GM23338 (cell line): ENCODE results near the gene PGAM4. TPM values are rescaled to one million over a fixed set of nuclear protein-coding genes. Genes with fewer than 3 reads are reported as not detected.

Experiments
- ATAC-seq: fragments of 200-7000 bp; cut with Tn5 transposase; 3 replicates; pipeline ENCODE4 v1.9.1; 2020
- DNase-seq: peaks from one replicate; pipeline ENCODE4 v3.0.0-alpha.2; 2015; ENCODE audit warnings: low spot score
- H2AFZ ChIP-seq: fragments of 200-600 bp; sonication (generic); 2 replicates; pipeline ENCODE4 v1.8.0; 2016; ENCODE audit warnings: antibody characterized with exemption, mild to moderate bottlenecking, moderate library complexity
- H3F3A ChIP-seq: fragments of 200-600 bp; sonication (generic); replicated peaks from 2 replicates; pipeline ENCODE4 v1.8.0; 2017; ENCODE audit warnings: antibody characterized with exemption, mixed run types, low read depth
- H3K27ac ChIP-seq: fragments of 200-600 bp; sonication (generic); 2 replicates; pipeline ENCODE4 v1.6.1; 2016; ENCODE audit warnings: low read depth
- H3K27me3 ChIP-seq: fragments of 200-600 bp; sonication (generic); 2 replicates; pipeline ENCODE4 v1.8.0; 2016; ENCODE audit warnings: mild to moderate bottlenecking, mixed run types, moderate library complexity; ENCODE audit not compliant: insufficient read depth
- H3K36me3 ChIP-seq: fragments of 200-600 bp; sonication (generic); 2 replicates; pipeline ENCODE4 v1.8.0; 2016; ENCODE audit warnings: mild to moderate bottlenecking; ENCODE audit not compliant: insufficient read depth
- H3K4me1 ChIP-seq: fragments of 200-600 bp; sonication (generic); 2 replicates; pipeline ENCODE4 v1.8.0; 2016; ENCODE audit warnings: mild to moderate bottlenecking, moderate library complexity; ENCODE audit not compliant: insufficient read depth
- H3K4me2 ChIP-seq: fragments of 200-600 bp; sonication (generic); 2 replicates; pipeline ENCODE4 v1.7.1; 2017; ENCODE audit warnings: mixed run types
- H3K4me3 ChIP-seq: fragments of 200-600 bp; sonication (generic); 2 replicates; pipeline ENCODE4 v1.6.1; 2016; ENCODE audit warnings: mixed run types
- H3K79me2 ChIP-seq: fragments of 200-600 bp; sonication (generic); replicated peaks from 2 replicates; pipeline ENCODE4 v1.8.0; 2017; ENCODE audit warnings: mild to moderate bottlenecking; ENCODE audit not compliant: insufficient read depth
- H3K9me2 ChIP-seq: fragments of 200-600 bp; sonication (generic); 2 replicates; pipeline ENCODE4 v1.8.0; 2017; ENCODE audit not compliant: insufficient read depth
- H4K20me1 ChIP-seq: fragments of 200-600 bp; sonication (generic); replicated peaks from 2 replicates; pipeline ENCODE4 v1.8.0; 2017; ENCODE audit warnings: mild to moderate bottlenecking; ENCODE audit not compliant: insufficient read depth
- H3K27ac Mint-ChIP-seq: 2 replicates; pipeline ENCODE4 v1.8.0; 2020; ENCODE audit warnings: inconsistent platforms, mild to moderate bottlenecking, moderate library complexity, mixed read lengths
- H3K27me3 Mint-ChIP-seq: 3 replicates; pipeline ENCODE4 v1.8.0; 2022; ENCODE audit warnings: low read depth, mild to moderate bottlenecking, moderate library complexity, mixed read lengths, inconsistent platforms; ENCODE audit not compliant: insufficient read depth, poor library complexity
- H3K36me3 Mint-ChIP-seq: 3 replicates; pipeline ENCODE4 v1.8.0; 2021; ENCODE audit warnings: low read depth, mild to moderate bottlenecking, inconsistent platforms, moderate library complexity, mixed read lengths
- H3K4me1 Mint-ChIP-seq: 3 replicates; pipeline ENCODE4 v1.8.0; 2020; ENCODE audit warnings: mild to moderate bottlenecking, inconsistent platforms, mixed read lengths
- H3K4me3 Mint-ChIP-seq: 3 replicates; pipeline ENCODE4 v1.8.0; 2021; ENCODE audit warnings: moderate library complexity, mild to moderate bottlenecking, inconsistent platforms, mixed read lengths
- H3K9me3 Mint-ChIP-seq: 3 replicates; pipeline ENCODE4 v1.8.0; 2020; ENCODE audit warnings: moderate library complexity, mild to moderate bottlenecking, inconsistent platforms, mixed read lengths
- CREB1 ChIP-seq: fragments of 250-450 bp; sonication (Bioruptor Pico); IDR thresholded peaks from 2 replicates; pipeline ENCODE4 v1.5.0; 2020; ENCODE audit warnings: low read depth, mild to moderate bottlenecking, moderate library complexity
- JUNB ChIP-seq: IDR thresholded peaks from one replicate; pipeline ENCODE4 v1.6.1; 2016; ENCODE audit warnings: antibody characterized with exemption; ENCODE audit not compliant: unreplicated experiment
- POLR2AphosphoS5 ChIP-seq: IDR thresholded peaks from 2 replicates; pipeline ENCODE4 v1.6.1; 2016; ENCODE audit warnings: antibody characterized with exemption, low read depth
- STAT1 ChIP-seq: IDR thresholded peaks from one replicate; pipeline ENCODE4 v1.6.1; 2016; ENCODE audit warnings: antibody characterized with exemption; ENCODE audit not compliant: unreplicated experiment
- ZNF114 ChIP-seq: fragments of 250-450 bp; sonication (Bioruptor Pico); IDR thresholded peaks from 2 replicates; pipeline ENCODE4 v1.5.0; 2020; ENCODE audit warnings: mild to moderate bottlenecking, moderate library complexity
- ZNF331 ChIP-seq: fragments of 250-450 bp; sonication (Bioruptor Pico); IDR thresholded peaks from 2 replicates; pipeline ENCODE4 v1.5.0; 2020; ENCODE audit warnings: low read depth, mild to moderate bottlenecking, moderate library complexity
- polyA plus RNA-seq: library from polyadenylated mRNA; unstranded; fragments of >200 nt; fragmentation: Nextera tagmentation; extraction: Ambion mirVana; gene quantifications from 2 replicates; pipeline ENCODE4 v1.2.1, GENCODE V29; 2016
- total RNA-seq: library from RNA; depleted of rRNA; stranded (reverse); fragments of >200 nt; shearing (Covaris generic); gene quantifications from 2 replicates; pipeline ENCODE4 v1.2.3, GENCODE V29; 2014
- TF ChIP-seq, protein P1 (sequence below): fragments of 250-450 bp; sonication (Bioruptor Pico); IDR thresholded peaks from 2 replicates; pipeline ENCODE4 v1.5.0; 2020; ENCODE audit warnings: mild to moderate bottlenecking, moderate library complexity

The PGAM4 gene
- total and polyA plus RNA-seq, 2 experiments from 2014 or later: 0.52 TPM; not detected in 1

DNA sequence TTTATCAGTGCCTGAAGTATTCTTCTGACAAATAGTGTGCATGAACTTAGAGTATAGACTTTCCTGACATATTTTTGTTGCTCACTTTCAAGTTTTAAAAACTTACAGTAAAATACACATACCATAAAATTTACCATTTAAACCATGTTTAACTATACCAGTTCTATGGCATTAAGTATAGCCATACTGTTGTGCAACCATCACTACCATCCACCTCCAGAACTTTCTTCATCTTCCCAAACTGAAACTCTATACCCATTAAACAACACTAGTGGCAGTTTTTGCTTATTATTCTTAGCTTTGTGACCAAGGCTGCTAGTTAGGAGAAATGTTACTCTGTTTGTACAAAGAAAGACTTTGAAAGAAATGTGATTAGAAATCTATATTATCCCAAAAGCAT lies 33.1 kb downstream of the PGAM4 start (continued):
- TF ChIP-seq, protein P1, sequence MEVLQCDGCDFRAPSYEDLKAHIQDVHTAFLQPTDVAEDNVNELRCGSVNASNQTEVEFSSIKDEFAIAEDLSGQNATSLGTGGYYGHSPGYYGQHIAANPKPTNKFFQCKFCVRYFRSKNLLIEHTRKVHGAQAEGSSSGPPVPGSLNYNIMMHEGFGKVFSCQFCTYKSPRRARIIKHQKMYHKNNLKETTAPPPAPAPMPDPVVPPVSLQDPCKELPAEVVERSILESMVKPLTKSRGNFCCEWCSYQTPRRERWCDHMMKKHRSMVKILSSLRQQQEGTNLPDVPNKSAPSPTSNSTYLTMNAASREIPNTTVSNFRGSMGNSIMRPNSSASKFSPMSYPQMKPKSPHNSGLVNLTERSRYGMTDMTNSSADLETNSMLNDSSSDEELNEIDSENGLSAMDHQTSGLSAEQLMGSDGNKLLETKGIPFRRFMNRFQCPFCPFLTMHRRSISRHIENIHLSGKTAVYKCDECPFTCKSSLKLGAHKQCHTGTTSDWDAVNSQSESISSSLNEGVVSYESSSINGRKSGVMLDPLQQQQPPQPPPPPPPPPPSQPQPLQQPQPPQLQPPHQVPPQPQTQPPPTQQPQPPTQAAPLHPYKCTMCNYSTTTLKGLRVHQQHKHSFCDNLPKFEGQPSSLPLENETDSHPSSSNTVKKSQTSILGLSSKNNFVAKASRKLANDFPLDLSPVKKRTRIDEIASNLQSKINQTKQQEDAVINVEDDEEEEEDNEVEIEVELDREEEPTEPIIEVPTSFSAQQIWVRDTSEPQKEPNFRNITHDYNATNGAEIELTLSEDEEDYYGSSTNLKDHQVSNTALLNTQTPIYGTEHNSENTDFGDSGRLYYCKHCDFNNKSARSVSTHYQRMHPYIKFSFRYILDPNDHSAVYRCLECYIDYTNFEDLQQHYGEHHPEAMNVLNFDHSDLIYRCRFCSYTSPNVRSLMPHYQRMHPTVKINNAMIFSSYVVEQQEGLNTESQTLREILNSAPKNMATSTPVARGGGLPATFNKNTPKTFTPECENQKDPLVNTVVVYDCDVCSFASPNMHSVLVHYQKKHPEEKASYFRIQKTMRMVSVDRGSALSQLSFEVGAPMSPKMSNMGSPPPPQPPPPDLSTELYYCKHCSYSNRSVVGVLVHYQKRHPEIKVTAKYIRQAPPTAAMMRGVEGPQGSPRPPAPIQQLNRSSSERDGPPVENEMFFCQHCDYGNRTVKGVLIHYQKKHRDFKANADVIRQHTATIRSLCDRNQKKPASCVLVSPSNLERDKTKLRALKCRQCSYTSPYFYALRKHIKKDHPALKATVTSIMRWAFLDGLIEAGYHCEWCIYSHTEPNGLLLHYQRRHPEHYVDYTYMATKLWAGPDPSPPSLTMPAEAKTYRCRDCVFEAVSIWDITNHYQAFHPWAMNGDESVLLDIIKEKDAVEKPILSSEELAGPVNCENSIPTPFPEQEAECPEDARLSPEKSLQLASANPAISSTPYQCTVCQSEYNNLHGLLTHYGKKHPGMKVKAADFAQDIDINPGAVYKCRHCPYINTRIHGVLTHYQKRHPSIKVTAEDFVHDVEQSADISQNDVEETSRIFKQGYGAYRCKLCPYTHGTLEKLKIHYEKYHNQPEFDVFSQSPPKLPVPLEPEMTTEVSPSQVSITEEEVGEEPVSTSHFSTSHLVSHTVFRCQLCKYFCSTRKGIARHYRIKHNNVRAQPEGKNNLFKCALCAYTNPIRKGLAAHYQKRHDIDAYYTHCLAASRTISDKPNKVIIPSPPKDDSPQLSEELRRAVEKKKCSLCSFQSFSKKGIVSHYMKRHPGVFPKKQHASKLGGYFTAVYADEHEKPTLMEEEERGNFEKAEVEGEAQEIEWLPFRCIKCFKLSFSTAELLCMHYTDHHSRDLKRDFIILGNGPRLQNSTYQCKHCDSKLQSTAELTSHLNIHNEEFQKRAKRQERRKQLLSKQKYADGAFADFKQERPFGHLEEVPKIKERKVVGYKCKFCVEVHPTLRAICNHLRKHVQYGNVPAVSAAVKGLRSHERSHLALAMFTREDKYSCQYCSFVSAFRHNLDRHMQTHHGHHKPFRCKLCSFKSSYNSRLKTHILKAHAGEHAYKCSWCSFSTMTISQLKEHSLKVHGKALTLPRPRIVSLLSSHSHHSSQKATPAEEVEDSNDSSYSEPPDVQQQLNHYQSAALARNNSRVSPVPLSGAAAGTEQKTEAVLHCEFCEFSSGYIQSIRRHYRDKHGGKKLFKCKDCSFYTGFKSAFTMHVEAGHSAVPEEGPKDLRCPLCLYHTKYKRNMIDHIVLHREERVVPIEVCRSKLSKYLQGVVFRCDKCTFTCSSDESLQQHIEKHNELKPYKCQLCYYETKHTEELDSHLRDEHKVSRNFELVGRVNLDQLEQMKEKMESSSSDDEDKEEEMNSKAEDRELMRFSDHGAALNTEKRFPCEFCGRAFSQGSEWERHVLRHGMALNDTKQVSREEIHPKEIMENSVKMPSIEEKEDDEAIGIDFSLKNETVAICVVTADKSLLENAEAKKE (CRISPR knock-in tag): no peak

DNA sequence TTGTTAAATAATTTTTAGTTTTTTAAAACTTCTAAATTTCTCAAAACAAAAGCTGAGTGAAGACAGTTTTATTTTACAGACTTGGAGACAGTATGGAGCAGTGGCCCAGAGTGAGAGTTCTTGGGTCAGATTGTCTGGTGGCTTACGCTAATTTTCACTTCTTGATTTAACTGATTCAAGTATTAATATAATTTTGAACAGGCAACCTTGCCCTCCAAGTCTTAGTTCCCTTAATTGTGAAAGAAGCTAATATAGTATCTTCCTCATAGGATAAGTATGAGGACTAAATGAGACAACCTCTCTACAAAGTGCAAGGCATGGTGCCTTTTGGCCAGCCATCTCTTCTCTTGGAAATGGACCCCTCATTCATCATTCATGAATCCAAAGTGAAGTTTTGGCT lies 33.6 kb downstream of the PGAM4 start:
- peaks cover 4% of the 10 kb centered on the region; the same call in 2 of the 3 replicates for H3K9me3 Mint-ChIP-seq
- no peak for TF ChIP-seq CREB1 (CRISPR knock-in tag)
- TF ChIP-seq STAT1: no peak
- TF ChIP-seq ZNF331 (CRISPR knock-in tag): no peak
- no peak for TF ChIP-seq JUNB
- TF ChIP-seq ZNF114 (CRISPR knock-in tag): no peak
- no peak for TF ChIP-seq POLR2AphosphoS5
- TF ChIP-seq, protein P1 (CRISPR knock-in tag): no peak
- H3K4me2 ChIP-seq: no peak overlapping the region
- no peaks in the 10 kb centered on the region for H3K27me3 Mint-ChIP-seq
- no peak overlapping the region for H2AFZ ChIP-seq
- H3K36me3 Mint-ChIP-seq: peaks cover 5% of the 10 kb centered on the region; the same call in 1 of the 3 replicates
- no peaks in the 10 kb centered on the region for H3K36me3 ChIP-seq
- DNase-seq (no peak), ATAC-seq (no peak)
- no peak overlapping the region for H3K27ac Mint-ChIP-seq
- H3K4me3 ChIP-seq: no peak overlapping the region
- no peaks in the 10 kb centered on the region for H3K27me3 ChIP-seq
- H3F3A ChIP-seq: no peaks in the 10 kb centered on the region
- no peaks in the 10 kb centered on the region for H4K20me1 ChIP-seq
- no peaks in the 10 kb centered on the region for H3K4me1 ChIP-seq
- no peaks in the 10 kb centered on the region for H3K4me1 Mint-ChIP-seq
- no peak overlapping the region for H3K27ac ChIP-seq
- H3K79me2 ChIP-seq: no peaks in the 10 kb centered on the region
- no peak overlapping the region for H3K4me3 Mint-ChIP-seq
- H3K9me2 ChIP-seq: no peaks in the 10 kb centered on the region
